Left lung (tissue), 10 donors: ENCODE results near the gene MIEN1. TPM values are rescaled to one million over a fixed set of nuclear protein-coding genes. Genes with fewer than 3 reads are reported as not detected.

Experiments used
- ATAC-seq: fragments of 200-7000 bp; cut with Tn5 transposase; one replicate; pipeline ENCODE4 v1.9.1; 2020; ENCODE audit warnings: moderate library complexity
- DNase-seq, 4 donors: peaks; one replicate each; pipeline ENCODE4 v3.0.0-alpha.2; 2013 to 2020
- H3K27ac ChIP-seq, 2 donors: fragments of 200-600 bp; sonication (generic) in 1 of 2; one replicate each; pipeline versions ENCODE4 v1.5.0 to v1.8.0; 2020 to 2021
- H3K27me3 ChIP-seq, 2 donors: fragments of 200-600 bp; sonication (generic) in 1 of 2; one replicate each; pipeline versions ENCODE4 v1.5.0 to v1.8.0; 2020 to 2021
- H3K36me3 ChIP-seq, 2 donors: fragments of 200-600 bp; sonication (generic) in 1 of 2; one replicate each; pipeline versions ENCODE4 v1.5.0 to v1.8.0; 2020 to 2021
- H3K4me1 ChIP-seq, 2 donors: fragments of 200-600 bp; one replicate each; pipeline ENCODE4 v1.8.0; 2021
- H3K4me3 ChIP-seq, 2 donors: fragments of 200-600 bp; sonication (generic) in 1 of 2; one replicate each; pipeline versions ENCODE4 v1.5.0 to v1.8.0; 2020 to 2021; ENCODE audit warnings: mild to moderate bottlenecking in 1 of 2
- H3K9me3 ChIP-seq, 2 donors: fragments of 200-600 bp; sonication (generic) in 1 of 2; one replicate each; pipeline versions ENCODE4 v1.5.0 to v1.8.0; 2020 to 2021
- CTCF ChIP-seq, 2 donors: fragments of 200-600 bp; sonication (generic) in 1 of 2; IDR thresholded peaks; one replicate each; pipeline versions ENCODE4 v1.5.0 to v1.8.0; 2021; ENCODE audit warnings: antibody characterized with exemption in 2 of 2
- intact Hi-C, 2 donors: fragments of 100-400 bp; cut with DNase I; formaldehyde crosslinking; loops; one replicate each; pipeline versions ENCODE4 v1.11.2 to v1.14.2; 2022
- polyA plus RNA-seq, 6 donors: library from polyadenylated mRNA; unstranded; fragments of 120-200 nt; gene quantifications; one replicate each; pipeline ENCODE4 v1.2.1, GENCODE V29; 2013; ENCODE audit not compliant: insufficient read length in 6 of 6
- total RNA-seq, 2 donors: library from RNA; stranded (reverse); fragmentation: NEBNext Ultra II Directional; extraction: Animal tissue kit (Norgen Biotek cat#: 25700); gene quantifications; one replicate each; pipeline ENCODE4 v1.2.1, GENCODE V29; 2021
- donor health status: DM: no; HTN: yes; CAD: no.
- donor health status: DM: no; HTN: no; CAD: no.

Gene MIEN1
- total and polyA plus RNA-seq, 8 donors: 18.8 to 57.9 (median 25.5) TPM

- no peak for ATAC-seq
- peaks cover 0 to 14% of the 10 kb centered on the region in 2 donors for H3K4me1 ChIP-seq
- peak in 1 of 4 donors; percentile 15 for DNase-seq
- H3K27me3 ChIP-seq: peaks cover 4 to 48% of the 10 kb centered on the region in 2 donors
- H3K27ac ChIP-seq: no peak overlapping the region
- no peak overlapping the region for H3K4me3 ChIP-seq
- H3K9me3 ChIP-seq: no peaks in the 10 kb centered on the region
- TF ChIP-seq CTCF (IDR thresholded peaks at IDR 0.05): no peak
- peaks cover 0 to 7% of the 10 kb centered on the region in 2 donors for H3K36me3 ChIP-seq
- intact Hi-C loops: no loop called here
Observed at GRCh38 chr17:39744836-39745215, 14.5 kb upstream of the MIEN1 start.

- intact Hi-C loops: no loop called here
- H3K36me3 ChIP-seq: peaks cover 0 to 7% of the 10 kb centered on the region in 2 donors
Observed at GRCh38 chr17:39744075-39744835, 13.9 kb upstream of the MIEN1 start.

GRCh38 chr17:39742856-39743436 lies 12.6 kb upstream of the MIEN1 start:
- DNase-seq: no peak
- intact Hi-C loops: no loop called here
- H3K27me3 ChIP-seq: peaks cover 10 to 67% of the 10 kb centered on the region in 2 donors

More at GRCh38 chr17:39744075-39744835, 13.9 kb upstream of the MIEN1 start:
- H3K27me3 ChIP-seq: peaks cover 6 to 54% of the 10 kb centered on the region in 2 donors
- ATAC-seq (no peak), DNase-seq (no peak)
- H3K9me3 ChIP-seq: no peaks in the 10 kb centered on the region
- TF ChIP-seq CTCF (IDR thresholded peaks at IDR 0.05): no peak
- peaks cover 0 to 19% of the 10 kb centered on the region in 2 donors for H3K4me1 ChIP-seq
- H3K27ac ChIP-seq: no peak overlapping the region
- H3K4me3 ChIP-seq: no peak overlapping the region

GRCh38 chr17:39742126-39742855 lies 12.0 kb upstream of the MIEN1 start:
- TF ChIP-seq CTCF (IDR thresholded peaks at IDR 0.05): no peak
- Histone ChIP-seq H3K36me3 (peaks cover 0 to 7% of the 10 kb centered on the region in 2 donors), H3K4me1 (peaks cover 0 to 37% of the 10 kb centered on the region in 2 donors), H3K27ac (no peak overlapping the region), H3K4me3 (no peak overlapping the region), H3K27me3 (peaks cover 16 to 74% of the 10 kb centered on the region in 2 donors), H3K9me3 (no peaks in the 10 kb centered on the region)
- intact Hi-C loops: no loop called here
- ATAC-seq: no peak
- DNase-seq: no peak

More at GRCh38 chr17:39742856-39743436, 12.6 kb upstream of the MIEN1 start:
- ATAC-seq: no peak
- H3K4me3 ChIP-seq: no peak overlapping the region
- no peak overlapping the region for H3K27ac ChIP-seq
- H3K9me3 ChIP-seq: no peaks in the 10 kb centered on the region
- H3K4me1 ChIP-seq: peaks cover 0 to 33% of the 10 kb centered on the region in 2 donors
- H3K36me3 ChIP-seq: peaks cover 0 to 7% of the 10 kb centered on the region in 2 donors
- TF ChIP-seq CTCF (IDR thresholded peaks at IDR 0.05): no peak
